K562 (cell line): ENCODE measurements around the gene HCAR1.
"Not testable (repeated sequence)": the region's sequence is repeated elsewhere in the genome, so short reads cannot be mapped to it uniquely, and the experiment has no call there.

Experiments used
- CTCF ChIP-seq, 3 experiments: IDR thresholded peaks in 2 of 3; conservative IDR thresholded peaks in 1 of 3; 2 replicates each; pipeline ENCODE4 v1.5.1; 2011 to 2012; ENCODE audit warnings: low read length in 3 of 3, mild to moderate bottlenecking in 3 of 3, control low read depth in 2 of 3, improper control_type of control experiment in 1 of 3, inconsistent platforms in 1 of 3, low read depth in 1 of 3, mixed read lengths in 1 of 3, moderate library complexity in 1 of 3; ENCODE audit not compliant: insufficient read depth in 2 of 3
- EP300 ChIP-seq: IDR thresholded peaks from 2 replicates; pipeline ENCODE4 v1.6.1; 2012; ENCODE audit warnings: low read length, improper control_type of control experiment
- FOXJ3 ChIP-seq: sonication (generic); formaldehyde crosslinking; IDR thresholded peaks from 2 replicates; pipeline ENCODE4 v1.4.0; 2020; ENCODE audit warnings: mild to moderate bottlenecking, missing genetic modification reagents
- POLR2A ChIP-seq: fragments of 450-650 bp; conservative IDR thresholded peaks from 2 replicates; pipeline ENCODE4 v1.6.1; 2016
- SRSF7 ChIP-seq: fragments of 200-400 bp; formaldehyde crosslinking; optimal IDR thresholded peaks from 2 replicates; pipeline ENCODE3; 2017; ENCODE audit warnings: mild to moderate bottlenecking, low read depth, low read length
- TEAD4 ChIP-seq, 2 experiments: sonication (generic) in 1 of 2; formaldehyde crosslinking in 1 of 2; IDR thresholded peaks; 2 replicates each; pipeline versions ENCODE4 v1.6.1 to v1.8.0; 2012 to 2022; ENCODE audit warnings: borderline replicate concordance in 1 of 2, inconsistent platforms in 1 of 2, low read length in 1 of 2, mild to moderate bottlenecking in 1 of 2, missing genetic modification reagents in 1 of 2
- ZBTB11 ChIP-seq, 3 experiments: fragments of 200-800 bp in 1 of 3; fragments of 250-450 bp in 1 of 3; fragments of 450-650 bp in 1 of 3; sonication (Bioruptor Pico) in 1 of 3; sonication (Bioruptor generic) in 1 of 3; formaldehyde crosslinking in 1 of 3; IDR thresholded peaks; 2 replicates each; pipeline versions ENCODE4 v1.6.1 to v1.8.0; 2016 to 2022; ENCODE audit warnings: mild to moderate bottlenecking in 2 of 3, missing genetic modification characterization in 2 of 3, missing compliant biosample characterization in 1 of 3, moderate library complexity in 1 of 3

- not testable (repeated sequence) for TF ChIP-seq EP300; POLR2A; ZBTB11 (CRISPR knock-in tag; IDR thresholded peaks at IDR 0.05); CTCF (IDR thresholded peaks at IDR 0.05 in 2 of 3, conservative IDR thresholded peaks at IDR 0.05 in 1 of 3; ENCODE audit: insufficient read depth in 2 of 3, low read depth in 1 of 3, low read length in 3 of 3); SRSF7; FOXJ3; TEAD4 (IDR thresholded peaks at IDR 0.05; ENCODE audit: low read length); TEAD4 (CRISPR knock-in tag; IDR thresholded peaks at IDR 0.05; ENCODE audit: borderline replicate concordance)
Observed at GRCh38 chr12:122696922-122697321, 33.7 kb downstream of the HCAR1 start.
